HEK293 (cell line): ENCODE results near the gene DAAM1.

Experiments
- KLF8 ChIP-seq: fragments of 450-650 bp; formaldehyde crosslinking; IDR thresholded peaks from 2 replicates; pipeline ENCODE4 v1.5.1; 2016; ENCODE audit warnings: missing biosample characterization, missing genetic modification characterization
- MEIS1 ChIP-seq: sonication (generic); formaldehyde crosslinking; IDR thresholded peaks from 2 replicates; pipeline ENCODE4 v1.8.1; 2022; ENCODE audit warnings: missing genetic modification reagents, mild to moderate bottlenecking, borderline replicate concordance
- SP2 ChIP-seq: fragments of 450-650 bp; formaldehyde crosslinking; IDR thresholded peaks from 2 replicates; pipeline ENCODE4 v1.5.1; 2016; ENCODE audit warnings: missing biosample characterization, missing genetic modification characterization
- TRIM28 ChIP-seq: IDR thresholded peaks from 2 replicates; pipeline ENCODE4 v1.6.1; 2011; ENCODE audit warnings: low read length, control low read depth, borderline replicate concordance
- ZBTB8A ChIP-seq: fragments of 450-650 bp; formaldehyde crosslinking; IDR thresholded peaks from 2 replicates; pipeline ENCODE4 v1.5.1; 2016; ENCODE audit warnings: missing biosample characterization, missing genetic modification characterization
- ZNF169 ChIP-seq: fragments of 450-650 bp; formaldehyde crosslinking; IDR thresholded peaks from 2 replicates; pipeline ENCODE4 v1.5.1; 2016; ENCODE audit warnings: missing biosample characterization, missing genetic modification characterization
- ZNF184 ChIP-seq: fragments of 450-650 bp; IDR thresholded peaks from 2 replicates; pipeline ENCODE4 v1.5.1; 2018; ENCODE audit warnings: missing biosample characterization, mild to moderate bottlenecking, missing genetic modification characterization
- ZNF830 ChIP-seq: fragments of 450-650 bp; IDR thresholded peaks from 2 replicates; pipeline ENCODE4 v1.5.0; 2018; ENCODE audit warnings: missing biosample characterization, missing genetic modification characterization, low read depth, mild to moderate bottlenecking, moderate library complexity
- TF ChIP-seq, protein P1 (sequence below): fragments of 450-650 bp; formaldehyde crosslinking; IDR thresholded peaks from 2 replicates; pipeline ENCODE4 v1.5.1; 2016; ENCODE audit warnings: missing biosample characterization, missing genetic modification characterization
- TF ChIP-seq, protein P2 (sequence below): fragments of 450-650 bp; formaldehyde crosslinking; IDR thresholded peaks from 2 replicates; pipeline ENCODE4 v1.5.1; 2016; ENCODE audit warnings: missing biosample characterization, missing genetic modification characterization
- TF ChIP-seq, protein P3 (sequence below): fragments of 450-650 bp; formaldehyde crosslinking; IDR thresholded peaks from 2 replicates; pipeline ENCODE4 v1.5.1; 2016; ENCODE audit warnings: missing biosample characterization, missing genetic modification characterization, low read depth
- TF ChIP-seq, protein P4 (sequence below): sonication (generic); formaldehyde crosslinking; IDR thresholded peaks from 2 replicates; pipeline ENCODE4 v1.8.1; 2022; ENCODE audit warnings: mild to moderate bottlenecking, moderate library complexity, missing genetic modification reagents
- TF ChIP-seq, protein P5 (sequence below): fragments of 450-650 bp; formaldehyde crosslinking; IDR thresholded peaks from 2 replicates; pipeline ENCODE4 v1.5.1; 2017; ENCODE audit warnings: missing biosample characterization, missing genetic modification characterization

DNA sequence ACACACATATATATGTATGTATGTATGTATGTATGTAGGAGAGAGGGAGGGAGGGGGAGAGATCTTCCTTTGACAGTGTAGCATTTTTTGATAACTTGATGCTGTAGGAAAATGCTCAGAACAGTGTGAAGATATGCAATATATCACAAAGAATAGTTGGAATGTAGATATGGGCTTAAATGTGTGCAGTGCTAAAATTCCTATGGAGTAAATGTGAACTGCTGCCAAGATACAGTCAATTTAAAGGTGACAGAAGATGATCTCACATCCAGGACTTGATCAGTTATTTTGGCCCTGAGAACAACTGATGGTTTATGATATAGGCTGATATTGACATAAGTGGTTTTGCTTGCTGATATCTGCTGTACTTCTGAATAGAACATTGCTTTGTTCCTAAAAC is 84.2 kb downstream of the DAAM1 start:
- TF ChIP-seq ZBTB8A (no peak), KLF8 (tag by site-specific recombination) (no peak), TRIM28 (no peak), ZNF184 (tag by site-specific recombination) (no peak), ZNF830 (tag by site-specific recombination) (no peak), MEIS1 (CRISPR knock-in tag) (no peak), ZNF169 (no peak), SP2 (tag by site-specific recombination) (no peak)
- TF ChIP-seq, protein P1, sequence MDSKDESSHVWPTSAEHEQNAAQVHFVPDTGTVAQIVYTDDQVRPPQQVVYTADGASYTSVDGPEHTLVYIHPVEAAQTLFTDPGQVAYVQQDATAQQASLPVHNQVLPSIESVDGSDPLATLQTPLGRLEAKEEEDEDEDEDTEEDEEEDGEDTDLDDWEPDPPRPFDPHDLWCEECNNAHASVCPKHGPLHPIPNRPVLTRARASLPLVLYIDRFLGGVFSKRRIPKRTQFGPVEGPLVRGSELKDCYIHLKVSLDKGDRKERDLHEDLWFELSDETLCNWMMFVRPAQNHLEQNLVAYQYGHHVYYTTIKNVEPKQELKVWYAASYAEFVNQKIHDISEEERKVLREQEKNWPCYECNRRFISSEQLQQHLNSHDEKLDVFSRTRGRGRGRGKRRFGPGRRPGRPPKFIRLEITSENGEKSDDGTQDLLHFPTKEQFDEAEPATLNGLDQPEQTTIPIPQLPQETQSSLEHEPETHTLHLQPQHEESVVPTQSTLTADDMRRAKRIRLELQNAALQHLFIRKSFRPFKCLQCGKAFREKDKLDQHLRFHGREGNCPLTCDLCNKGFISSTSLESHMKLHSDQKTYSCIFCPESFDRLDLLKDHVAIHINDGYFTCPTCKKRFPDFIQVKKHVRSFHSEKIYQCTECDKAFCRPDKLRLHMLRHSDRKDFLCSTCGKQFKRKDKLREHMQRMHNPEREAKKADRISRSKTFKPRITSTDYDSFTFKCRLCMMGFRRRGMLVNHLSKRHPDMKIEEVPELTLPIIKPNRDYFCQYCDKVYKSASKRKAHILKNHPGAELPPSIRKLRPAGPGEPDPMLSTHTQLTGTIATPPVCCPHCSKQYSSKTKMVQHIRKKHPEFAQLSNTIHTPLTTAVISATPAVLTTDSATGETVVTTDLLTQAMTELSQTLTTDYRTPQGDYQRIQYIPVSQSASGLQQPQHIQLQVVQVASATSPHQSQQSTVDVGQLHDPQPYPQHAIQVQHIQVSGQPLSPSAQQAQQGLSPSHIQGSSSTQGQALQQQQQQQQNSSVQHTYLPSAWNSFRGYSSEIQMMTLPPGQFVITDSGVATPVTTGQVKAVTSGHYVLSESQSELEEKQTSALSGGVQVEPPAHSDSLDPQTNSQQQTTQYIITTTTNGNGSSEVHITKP (tag by site-specific recombination) = no peak
- TF ChIP-seq, protein P2, sequence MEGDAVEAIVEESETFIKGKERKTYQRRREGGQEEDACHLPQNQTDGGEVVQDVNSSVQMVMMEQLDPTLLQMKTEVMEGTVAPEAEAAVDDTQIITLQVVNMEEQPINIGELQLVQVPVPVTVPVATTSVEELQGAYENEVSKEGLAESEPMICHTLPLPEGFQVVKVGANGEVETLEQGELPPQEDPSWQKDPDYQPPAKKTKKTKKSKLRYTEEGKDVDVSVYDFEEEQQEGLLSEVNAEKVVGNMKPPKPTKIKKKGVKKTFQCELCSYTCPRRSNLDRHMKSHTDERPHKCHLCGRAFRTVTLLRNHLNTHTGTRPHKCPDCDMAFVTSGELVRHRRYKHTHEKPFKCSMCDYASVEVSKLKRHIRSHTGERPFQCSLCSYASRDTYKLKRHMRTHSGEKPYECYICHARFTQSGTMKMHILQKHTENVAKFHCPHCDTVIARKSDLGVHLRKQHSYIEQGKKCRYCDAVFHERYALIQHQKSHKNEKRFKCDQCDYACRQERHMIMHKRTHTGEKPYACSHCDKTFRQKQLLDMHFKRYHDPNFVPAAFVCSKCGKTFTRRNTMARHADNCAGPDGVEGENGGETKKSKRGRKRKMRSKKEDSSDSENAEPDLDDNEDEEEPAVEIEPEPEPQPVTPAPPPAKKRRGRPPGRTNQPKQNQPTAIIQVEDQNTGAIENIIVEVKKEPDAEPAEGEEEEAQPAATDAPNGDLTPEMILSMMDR (tag by site-specific recombination) = no peak
- TF ChIP-seq, protein P3, sequence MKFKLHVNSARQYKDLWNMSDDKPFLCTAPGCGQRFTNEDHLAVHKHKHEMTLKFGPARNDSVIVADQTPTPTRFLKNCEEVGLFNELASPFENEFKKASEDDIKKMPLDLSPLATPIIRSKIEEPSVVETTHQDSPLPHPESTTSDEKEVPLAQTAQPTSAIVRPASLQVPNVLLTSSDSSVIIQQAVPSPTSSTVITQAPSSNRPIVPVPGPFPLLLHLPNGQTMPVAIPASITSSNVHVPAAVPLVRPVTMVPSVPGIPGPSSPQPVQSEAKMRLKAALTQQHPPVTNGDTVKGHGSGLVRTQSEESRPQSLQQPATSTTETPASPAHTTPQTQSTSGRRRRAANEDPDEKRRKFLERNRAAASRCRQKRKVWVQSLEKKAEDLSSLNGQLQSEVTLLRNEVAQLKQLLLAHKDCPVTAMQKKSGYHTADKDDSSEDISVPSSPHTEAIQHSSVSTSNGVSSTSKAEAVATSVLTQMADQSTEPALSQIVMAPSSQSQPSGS (tag by site-specific recombination) = no peak
- TF ChIP-seq, protein P4, sequence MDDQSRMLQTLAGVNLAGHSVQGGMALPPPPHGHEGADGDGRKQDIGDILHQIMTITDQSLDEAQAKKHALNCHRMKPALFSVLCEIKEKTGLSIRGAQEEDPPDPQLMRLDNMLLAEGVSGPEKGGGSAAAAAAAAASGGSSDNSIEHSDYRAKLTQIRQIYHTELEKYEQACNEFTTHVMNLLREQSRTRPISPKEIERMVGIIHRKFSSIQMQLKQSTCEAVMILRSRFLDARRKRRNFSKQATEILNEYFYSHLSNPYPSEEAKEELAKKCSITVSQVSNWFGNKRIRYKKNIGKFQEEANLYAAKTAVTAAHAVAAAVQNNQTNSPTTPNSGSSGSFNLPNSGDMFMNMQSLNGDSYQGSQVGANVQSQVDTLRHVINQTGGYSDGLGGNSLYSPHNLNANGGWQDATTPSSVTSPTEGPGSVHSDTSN (CRISPR knock-in tag) = no peak
- TF ChIP-seq, protein P5, sequence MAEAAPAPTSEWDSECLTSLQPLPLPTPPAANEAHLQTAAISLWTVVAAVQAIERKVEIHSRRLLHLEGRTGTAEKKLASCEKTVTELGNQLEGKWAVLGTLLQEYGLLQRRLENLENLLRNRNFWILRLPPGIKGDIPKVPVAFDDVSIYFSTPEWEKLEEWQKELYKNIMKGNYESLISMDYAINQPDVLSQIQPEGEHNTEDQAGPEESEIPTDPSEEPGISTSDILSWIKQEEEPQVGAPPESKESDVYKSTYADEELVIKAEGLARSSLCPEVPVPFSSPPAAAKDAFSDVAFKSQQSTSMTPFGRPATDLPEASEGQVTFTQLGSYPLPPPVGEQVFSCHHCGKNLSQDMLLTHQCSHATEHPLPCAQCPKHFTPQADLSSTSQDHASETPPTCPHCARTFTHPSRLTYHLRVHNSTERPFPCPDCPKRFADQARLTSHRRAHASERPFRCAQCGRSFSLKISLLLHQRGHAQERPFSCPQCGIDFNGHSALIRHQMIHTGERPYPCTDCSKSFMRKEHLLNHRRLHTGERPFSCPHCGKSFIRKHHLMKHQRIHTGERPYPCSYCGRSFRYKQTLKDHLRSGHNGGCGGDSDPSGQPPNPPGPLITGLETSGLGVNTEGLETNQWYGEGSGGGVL (tag by site-specific recombination) = no peak
